GM06990 (cell line): ENCODE data around the gene HPCAL1.
"Not testable (repeated sequence)": the region's sequence is repeated elsewhere in the genome, so short reads cannot be mapped to it uniquely, and the experiment has no call there.

Experiments
- DNase-seq: peaks from one replicate; pipeline ENCODE4 v3.0.0-alpha.2; 2011; ENCODE audit not compliant: insufficient read length; ENCODE audit errors: extremely low read depth
- H3K27me3 ChIP-seq: replicated peaks from 2 replicates; pipeline ENCODE4 v1.6.0; 2011; ENCODE audit warnings: low read length; ENCODE audit not compliant: control insufficient read depth, insufficient read depth
- H3K36me3 ChIP-seq: 2 replicates; pipeline ENCODE4 v1.5.1; 2011; ENCODE audit warnings: low read length; ENCODE audit not compliant: control insufficient read depth, insufficient read depth
- H3K4me3 ChIP-seq: replicated peaks from 2 replicates; pipeline ENCODE4 v1.5.1; 2011; ENCODE audit warnings: low read depth, mild to moderate bottlenecking, control low read depth, low read length
- CTCF ChIP-seq: IDR thresholded peaks from 2 replicates; pipeline ENCODE4 v1.5.1; 2011; ENCODE audit warnings: low read length, control low read depth, mild to moderate bottlenecking, inconsistent platforms; ENCODE audit not compliant: insufficient read depth, poor library complexity, severe bottlenecking

HPCAL1 gene

GRCh38 chr2:10437806-10438205 lies 135.1 kb downstream of the HPCAL1 start:
- no peak overlapping the region for H3K4me3 ChIP-seq
- H3K27me3 ChIP-seq, result no peaks in the 10 kb centered on the region
- TF ChIP-seq CTCF, result no peak
- DNase-seq, result no peak
- H3K36me3 ChIP-seq, result peaks cover 25% of the 10 kb centered on the region

DNA sequence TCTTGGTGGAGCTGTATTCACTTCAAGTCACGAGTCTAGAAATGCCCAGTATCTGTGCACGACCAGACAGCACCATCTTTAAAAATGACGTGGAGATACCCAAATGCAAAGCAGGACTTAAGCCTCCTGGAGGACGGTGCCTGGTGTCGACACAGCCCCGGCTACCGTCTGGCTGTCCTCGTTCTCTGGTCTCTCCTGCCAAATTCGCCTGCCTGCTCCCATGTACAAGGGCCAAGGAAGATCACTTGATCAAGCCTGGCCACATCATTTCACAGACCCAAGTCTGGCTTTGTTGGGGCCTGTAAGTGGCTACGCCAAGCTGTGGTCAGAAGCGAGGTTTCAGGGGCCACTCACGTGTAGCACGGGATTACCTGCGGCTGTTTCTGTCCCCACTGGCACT lies 136.0 kb downstream of the HPCAL1 start:
- TF ChIP-seq CTCF, result no peak
- no peaks in the 10 kb centered on the region for H3K27me3 ChIP-seq
- no peak overlapping the region for H3K4me3 ChIP-seq
- peaks cover 28% of the 10 kb centered on the region for H3K36me3 ChIP-seq
- DNase-seq, result no peak

GRCh38 chr2:10439185-10439879 lies 136.6 kb downstream of the HPCAL1 start:
- TF ChIP-seq CTCF, result no peak
- H3K27me3 ChIP-seq, result no peaks in the 10 kb centered on the region
- H3K36me3 ChIP-seq, result peaks cover 31% of the 10 kb centered on the region
- H3K4me3 ChIP-seq, result no peak overlapping the region
- no peak for DNase-seq

GRCh38 chr2:10439971-10440370 lies 137.3 kb downstream of the HPCAL1 start:
- TF ChIP-seq CTCF, result no peak
- H3K4me3 ChIP-seq, result no peak overlapping the region
- H3K27me3 ChIP-seq, result no peaks in the 10 kb centered on the region
- H3K36me3 ChIP-seq, result peaks cover 31% of the 10 kb centered on the region
- DNase-seq, result no peak

- no peak for DNase-seq
- TF ChIP-seq CTCF, result no peak
- Histone ChIP-seq H3K4me3 (no peak overlapping the region), H3K27me3 (no peaks in the 10 kb centered on the region), H3K36me3 (peaks cover 31% of the 10 kb centered on the region)
Observed at GRCh38 chr2:10440736-10441135, 138.0 kb downstream of the HPCAL1 start.

GRCh38 chr2:10441948-10442347 lies 139.2 kb downstream of the HPCAL1 start:
- no peak for TF ChIP-seq CTCF

DNA sequence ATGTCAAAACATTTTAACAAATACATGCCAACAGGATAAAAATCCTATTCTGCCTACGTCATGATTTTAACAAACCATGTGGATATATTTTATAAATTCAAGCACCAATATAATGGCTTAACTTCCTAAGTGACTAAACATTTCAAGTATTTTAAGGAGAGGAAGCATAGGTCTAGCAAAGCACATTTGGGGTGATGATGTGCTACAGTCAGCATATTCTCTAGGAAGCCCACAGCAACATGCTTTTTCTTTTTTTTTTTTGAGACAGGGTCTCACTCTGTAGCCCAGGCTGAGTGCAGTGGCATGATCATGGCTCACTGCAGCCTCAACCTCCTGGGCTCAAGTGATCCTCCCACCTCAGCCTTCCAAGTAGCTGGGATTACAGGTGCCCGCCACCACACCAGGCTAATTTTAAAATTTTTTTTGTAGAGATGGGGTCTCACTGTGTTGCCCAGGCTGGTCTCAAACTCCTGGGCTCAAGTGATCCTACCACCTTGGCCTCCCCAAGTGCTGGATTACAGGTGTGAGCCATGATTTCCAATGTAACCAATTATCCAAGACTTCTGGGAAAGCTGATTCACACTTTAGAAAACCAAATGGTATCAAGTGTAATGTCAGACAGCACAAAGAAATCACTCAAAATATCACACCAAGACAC lies 139.9 kb downstream of the HPCAL1 start:
- H3K36me3 ChIP-seq, result peaks cover 31% of the 10 kb centered on the region
- not testable (repeated sequence) for DNase-seq, H3K27me3 ChIP-seq, H3K4me3 ChIP-seq

More at GRCh38 chr2:10441948-10442347, 139.2 kb downstream of the HPCAL1 start:
- DNase-seq, result no peak
- Histone ChIP-seq H3K27me3 (no peaks in the 10 kb centered on the region), H3K4me3 (no peak overlapping the region), H3K36me3 (peaks cover 31% of the 10 kb centered on the region)
